Effector memory CD4-positive, alpha-beta T cell (primary cell): ENCODE results near the gene SLC34A3.

Experiments used
- DNase-seq, 3 donors: peaks; one replicate each; pipeline ENCODE4 v3.0.0-alpha.2; 2020
- H3K27ac ChIP-seq: 2 replicates; pipeline ENCODE4 v1.7.0; 2013; ENCODE audit warnings: mild to moderate bottlenecking, low read length, moderate library complexity; ENCODE audit not compliant: insufficient read depth, poor library complexity, severe bottlenecking
- H3K27me3 ChIP-seq: replicated peaks from 2 replicates; pipeline ENCODE4 v1.7.0; 2013; ENCODE audit warnings: mild to moderate bottlenecking, low read length; ENCODE audit not compliant: insufficient read depth, control insufficient read depth, poor library complexity, severe bottlenecking
- H3K36me3 ChIP-seq: 2 replicates; pipeline ENCODE4 v1.7.0; 2013; ENCODE audit warnings: mild to moderate bottlenecking, low read length, moderate library complexity; ENCODE audit not compliant: control insufficient read depth, insufficient read depth
- H3K4me1 ChIP-seq: 2 replicates; pipeline ENCODE4 v1.7.0; 2013; ENCODE audit warnings: low read length, mild to moderate bottlenecking; ENCODE audit not compliant: control insufficient read depth, insufficient read depth, poor library complexity, severe bottlenecking
- H3K4me3 ChIP-seq: 2 replicates; pipeline ENCODE4 v1.7.0; 2013; ENCODE audit warnings: low read length, low read depth, mild to moderate bottlenecking; ENCODE audit not compliant: insufficient read depth, poor library complexity, severe bottlenecking
- H3K9me3 ChIP-seq: 2 replicates; pipeline ENCODE4 v1.7.0; 2013; ENCODE audit warnings: mild to moderate bottlenecking, low read length, moderate library complexity; ENCODE audit not compliant: control insufficient read depth

The SLC34A3 gene

DNA sequence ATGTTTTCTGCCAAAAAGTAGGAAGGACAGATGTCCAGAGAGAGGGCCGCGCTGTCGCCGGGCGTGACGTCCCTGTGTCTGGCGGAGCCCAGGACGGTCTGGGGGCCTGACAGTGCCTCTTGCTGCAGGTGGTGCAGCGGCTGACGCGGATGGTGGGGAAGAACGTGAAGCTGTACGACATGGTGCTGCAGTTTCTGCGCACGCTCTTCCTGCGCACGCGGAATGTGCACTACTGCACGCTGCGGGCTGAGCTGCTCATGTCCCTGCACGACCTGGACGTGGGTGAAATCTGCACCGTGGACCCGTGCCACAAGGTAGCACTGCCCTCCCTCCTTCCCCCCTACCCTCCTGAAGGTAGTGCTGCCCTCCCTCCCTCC is 32.2 kb downstream of the SLC34A3 start:
- Histone ChIP-seq H3K4me1 (no peaks in the 10 kb centered on the region), H3K36me3 (peaks cover 44% of the 10 kb centered on the region)
- DNase-seq: no peak

DNA sequence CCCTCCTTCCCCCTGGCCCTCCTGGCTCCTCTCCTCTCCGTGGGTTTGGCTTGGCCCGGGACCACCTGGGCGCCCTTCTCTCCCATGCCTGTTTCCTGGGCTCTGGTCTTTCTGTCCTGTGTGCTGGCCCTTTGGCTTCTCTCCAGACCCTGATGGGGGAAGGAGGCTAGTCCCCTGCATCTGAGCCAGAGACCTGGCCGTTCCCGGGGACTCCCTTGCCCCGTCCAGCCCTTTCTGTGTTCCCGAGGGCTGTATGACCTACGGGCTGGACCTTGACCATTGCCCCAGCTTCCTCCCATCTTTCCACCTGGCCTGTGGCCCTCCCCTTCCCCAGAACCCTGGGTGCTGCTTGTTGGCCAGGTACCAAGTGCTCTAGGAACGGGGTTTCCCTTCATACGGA is 32.8 kb downstream of the SLC34A3 start:
- peaks cover 44% of the 10 kb centered on the region for H3K36me3 ChIP-seq
- DNase-seq: no peak

More for the DNA sequence above, 32.2 kb downstream of the SLC34A3 start:
- H3K27ac ChIP-seq: no peak overlapping the region
- H3K27me3 ChIP-seq: no peaks in the 10 kb centered on the region
- no peaks in the 10 kb centered on the region for H3K9me3 ChIP-seq
- no peak overlapping the region for H3K4me3 ChIP-seq

DNA sequence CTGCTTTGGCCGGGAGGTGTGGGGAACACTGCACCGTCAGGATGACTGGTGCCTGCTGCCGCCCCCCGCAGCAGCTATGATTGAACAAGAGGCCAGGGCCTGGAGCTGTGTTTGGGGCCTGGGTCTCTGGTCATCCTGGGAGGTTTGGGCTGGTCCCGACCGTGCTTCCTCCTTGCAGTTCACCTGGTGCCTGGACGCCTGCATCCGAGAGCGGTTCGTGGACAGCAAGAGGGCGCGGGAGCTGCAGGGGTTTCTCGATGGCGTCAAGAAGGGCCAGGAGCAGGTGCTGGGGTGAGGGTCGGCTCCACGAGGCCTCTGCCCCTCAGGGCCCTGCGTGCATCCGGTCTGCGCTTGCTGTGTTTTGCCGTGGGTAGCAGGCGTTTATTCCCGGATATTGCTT is 33.4 kb downstream of the SLC34A3 start:
- no peaks in the 10 kb centered on the region for H3K27me3 ChIP-seq
- no peaks in the 10 kb centered on the region for H3K9me3 ChIP-seq
- H3K4me3 ChIP-seq: no peak overlapping the region
- peaks cover 43% of the 10 kb centered on the region for H3K36me3 ChIP-seq
- no peak for DNase-seq
- no peaks in the 10 kb centered on the region for H3K4me1 ChIP-seq
- H3K27ac ChIP-seq: no peak overlapping the region

More for the DNA sequence above, 32.8 kb downstream of the SLC34A3 start:
- Histone ChIP-seq H3K9me3 (no peaks in the 10 kb centered on the region), H3K27me3 (no peaks in the 10 kb centered on the region), H3K4me3 (no peak overlapping the region), H3K4me1 (no peaks in the 10 kb centered on the region), H3K27ac (no peak overlapping the region)

DNA sequence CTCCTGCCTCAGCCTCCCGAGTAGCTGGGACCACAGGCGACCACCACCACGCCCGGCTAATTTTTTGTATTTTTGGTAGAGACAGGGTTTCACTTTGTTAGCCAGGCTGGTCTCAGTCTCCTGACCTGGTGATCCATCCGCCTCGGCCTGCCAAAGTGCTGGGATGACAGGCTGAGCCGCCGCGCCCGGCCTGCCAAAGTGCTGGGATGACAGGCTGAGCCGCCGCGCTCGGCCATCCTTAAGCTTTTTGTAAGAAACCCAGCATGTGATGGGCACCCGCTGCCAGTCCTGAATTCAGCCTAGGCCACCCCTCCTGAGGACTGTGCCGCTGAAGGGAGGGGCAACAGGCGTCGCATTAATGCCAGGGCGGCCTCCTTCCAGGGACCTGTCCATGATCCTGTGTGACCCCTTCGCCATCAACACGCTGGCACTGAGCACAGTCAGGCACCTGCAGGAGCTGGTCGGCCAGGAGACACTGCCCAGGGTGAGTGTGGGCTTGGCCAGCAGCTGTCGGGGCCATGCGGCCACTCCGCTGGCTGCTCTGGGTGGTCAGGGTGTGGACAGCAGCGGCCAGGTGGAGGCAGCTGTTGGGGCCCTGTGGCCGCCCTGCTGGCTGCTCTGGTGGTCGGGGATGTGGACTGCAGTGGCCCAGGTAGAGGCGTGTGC is 34.9 kb downstream of the SLC34A3 start:
- no peak overlapping the region for H3K27ac ChIP-seq
- H3K36me3 ChIP-seq: peaks cover 49% of the 10 kb centered on the region
- no peaks in the 10 kb centered on the region for H3K9me3 ChIP-seq
- H3K27me3 ChIP-seq: no peaks in the 10 kb centered on the region
- no peaks in the 10 kb centered on the region for H3K4me1 ChIP-seq
- DNase-seq: no peak
- H3K4me3 ChIP-seq: no peak overlapping the region

DNA sequence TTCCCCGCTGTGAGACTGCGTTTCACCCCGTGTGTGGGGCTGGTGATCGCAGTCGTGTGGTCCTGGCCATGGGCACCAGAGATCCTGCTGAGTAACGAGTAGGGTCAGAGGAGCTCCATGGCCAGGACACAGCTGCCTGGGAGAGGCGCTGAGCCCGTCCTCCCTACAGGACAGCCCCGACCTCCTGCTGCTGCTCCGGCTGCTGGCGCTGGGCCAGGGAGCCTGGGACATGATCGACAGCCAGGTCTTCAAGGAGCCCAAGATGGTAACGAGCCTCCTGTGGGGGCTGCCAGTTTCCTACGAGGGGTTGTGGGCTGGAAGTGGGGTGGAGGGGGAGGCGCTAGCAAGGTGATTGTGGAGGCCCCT is 35.4 kb downstream of the SLC34A3 start:
- Histone ChIP-seq H3K36me3 (peaks cover 49% of the 10 kb centered on the region), H3K4me3 (no peak overlapping the region), H3K27me3 (no peaks in the 10 kb centered on the region), H3K9me3 (no peaks in the 10 kb centered on the region), H3K27ac (no peak overlapping the region), H3K4me1 (no peaks in the 10 kb centered on the region)
- DNase-seq: no peak

DNA sequence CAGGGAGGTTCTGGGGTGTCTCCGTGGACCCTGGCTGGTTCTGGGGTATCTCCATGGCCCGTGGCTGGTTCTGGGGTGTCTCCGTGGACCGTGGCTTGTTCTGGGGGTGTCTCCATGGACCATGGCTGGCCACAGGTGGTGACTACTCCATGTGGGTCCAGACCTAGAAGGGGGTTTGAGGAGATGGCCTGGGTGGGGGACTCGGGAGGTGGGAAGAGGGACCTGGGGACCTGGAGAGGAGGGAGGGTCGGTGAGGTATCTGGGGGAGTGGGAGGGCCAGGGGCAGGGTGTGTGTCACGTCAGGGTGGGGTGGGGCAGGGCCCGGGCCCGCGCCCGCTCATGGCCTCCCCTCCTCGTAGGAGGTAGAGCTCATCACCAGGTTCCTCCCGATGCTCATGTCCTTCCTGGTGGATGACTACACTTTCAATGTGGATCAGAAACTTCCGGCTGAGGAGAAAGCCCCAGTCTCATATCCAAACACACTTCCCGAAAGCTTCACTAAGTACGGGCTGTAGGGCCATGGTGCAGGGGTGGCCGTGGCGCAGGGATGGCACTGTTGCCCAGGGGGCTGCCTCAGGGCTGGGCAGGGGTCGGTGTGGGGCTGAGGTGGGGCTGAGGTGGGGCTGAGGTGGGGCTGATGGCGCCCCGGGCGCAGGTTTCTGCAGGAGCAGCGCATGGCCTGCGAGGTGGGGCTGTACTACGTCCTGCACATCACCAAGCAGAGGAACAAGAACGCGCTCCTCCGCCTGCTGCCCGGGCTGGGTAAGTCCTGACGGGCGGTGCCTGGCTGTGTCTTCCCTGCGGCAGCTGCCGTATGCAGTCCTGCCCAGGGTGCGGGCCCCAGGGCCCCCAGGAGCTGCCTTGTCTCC is 36.1 kb downstream of the SLC34A3 start:
- Histone ChIP-seq H3K27me3 (no peaks in the 10 kb centered on the region), H3K9me3 (no peaks in the 10 kb centered on the region), H3K36me3 (peaks cover 49% of the 10 kb centered on the region), H3K27ac (no peak overlapping the region), H3K4me3 (no peak overlapping the region), H3K4me1 (peaks cover 5% of the 10 kb centered on the region)
- no peak for DNase-seq

DNA sequence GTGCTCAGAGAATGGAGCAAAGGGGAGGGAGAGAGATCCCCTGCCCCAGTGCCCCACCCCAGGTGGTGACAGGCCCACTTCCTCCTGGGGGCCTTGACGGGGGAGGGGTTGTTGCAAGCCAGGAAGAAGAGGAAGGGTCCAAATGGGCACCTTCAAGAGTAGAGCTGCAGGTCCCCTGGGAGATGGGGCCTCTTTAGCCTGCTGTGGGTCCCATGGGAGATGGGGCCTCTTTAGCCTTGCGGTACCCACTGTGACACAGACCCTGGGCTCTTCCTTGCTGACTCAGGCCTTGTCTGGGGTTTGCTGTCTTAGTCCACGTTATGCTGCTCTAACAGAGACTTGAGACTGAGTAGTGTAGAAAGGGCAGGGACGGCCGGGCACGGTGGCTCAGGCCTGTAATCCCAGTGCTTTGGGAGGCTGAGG is 37.2 kb downstream of the SLC34A3 start:
- no peak for DNase-seq
- no peaks in the 10 kb centered on the region for H3K9me3 ChIP-seq
- H3K36me3 ChIP-seq: peaks cover 60% of the 10 kb centered on the region
- no peak overlapping the region for H3K27ac ChIP-seq
- H3K4me3 ChIP-seq: no peak overlapping the region
- no peaks in the 10 kb centered on the region for H3K27me3 ChIP-seq
- H3K4me1 ChIP-seq: peaks cover 5% of the 10 kb centered on the region

DNA sequence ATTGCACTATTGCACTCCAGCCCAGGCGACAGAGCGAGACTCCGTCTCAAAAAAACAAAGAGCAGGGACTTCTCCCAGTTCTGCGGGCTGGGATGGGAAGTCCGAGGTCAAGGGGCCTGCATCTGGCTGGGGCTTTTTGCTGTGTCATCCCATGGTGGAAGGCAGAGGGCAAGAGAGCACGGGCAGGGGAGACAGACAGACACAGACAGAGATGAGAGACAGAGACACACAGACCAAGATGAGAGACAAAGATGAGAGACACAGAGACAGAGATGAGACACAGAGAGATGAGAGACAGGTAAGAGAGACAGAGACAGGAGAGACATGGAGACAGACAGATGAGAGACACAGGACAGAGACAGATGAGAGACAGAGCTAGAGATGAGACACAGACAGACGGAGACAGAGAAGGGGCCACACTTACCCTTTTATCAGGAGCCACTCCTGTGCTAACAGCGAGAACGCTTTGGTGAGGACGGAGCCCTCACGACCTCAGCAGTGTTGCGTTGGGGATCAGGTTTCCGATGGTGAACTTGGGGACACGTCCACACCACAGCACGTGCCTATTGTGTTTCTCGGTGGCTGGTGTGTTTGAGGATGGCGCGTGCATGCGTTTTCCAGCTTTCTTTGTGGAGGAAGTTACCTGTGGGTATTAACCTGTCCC is 38.0 kb downstream of the SLC34A3 start:
- Histone ChIP-seq H3K36me3 (peaks cover 62% of the 10 kb centered on the region), H3K27ac (no peak overlapping the region), H3K9me3 (no peaks in the 10 kb centered on the region), H3K27me3 (no peaks in the 10 kb centered on the region), H3K4me3 (no peak overlapping the region), H3K4me1 (peaks cover 5% of the 10 kb centered on the region)
- DNase-seq: no peak

DNA sequence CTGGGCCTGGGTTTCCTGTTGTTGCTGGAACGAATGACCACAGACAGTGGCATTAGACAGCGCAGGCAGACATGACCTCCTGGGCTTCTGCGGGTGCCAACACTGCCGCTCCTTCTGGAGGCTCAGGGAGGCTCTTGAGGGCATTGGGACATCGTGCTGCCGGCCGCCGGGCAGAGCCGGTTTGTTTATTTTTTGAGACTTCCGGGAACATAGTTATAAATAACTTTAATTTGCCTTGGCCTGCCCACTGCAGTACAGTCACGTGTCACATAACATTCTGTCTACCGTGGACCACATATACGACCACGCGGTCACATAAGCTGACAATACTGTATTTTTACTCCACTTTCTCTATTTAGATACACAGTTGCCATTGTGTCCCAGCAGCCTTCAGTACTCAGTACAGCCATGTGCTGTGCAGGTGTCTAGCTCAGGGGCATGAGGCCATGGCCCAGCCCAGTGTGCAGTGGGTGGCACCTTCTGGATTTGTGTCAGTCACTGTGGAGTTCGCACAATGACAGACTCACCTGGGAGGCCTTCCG is 38.6 kb downstream of the SLC34A3 start:
- Histone ChIP-seq H3K4me3 (no peak overlapping the region), H3K27ac (no peak overlapping the region), H3K27me3 (no peaks in the 10 kb centered on the region), H3K36me3 (peaks cover 55% of the 10 kb centered on the region), H3K4me1 (peaks cover 5% of the 10 kb centered on the region), H3K9me3 (no peaks in the 10 kb centered on the region)
- DNase-seq: no peak
